LHCN-M2 (cell line): ENCODE data around the gene SLC38A10. TPM values are rescaled to one million over a fixed set of nuclear protein-coding genes. Genes with fewer than 3 reads are reported as not detected.

Experiments used
- DNase-seq: peaks from one replicate; pipeline ENCODE4 v3.0.0-alpha.2; 2012; ENCODE audit warnings: low read depth
- total RNA-seq: library from RNA; depleted of rRNA; stranded (reverse); fragments of >200 nt; gene quantifications from 2 replicates; pipeline ENCODE4 v1.2.3, GENCODE V29; 2014

Gene SLC38A10
- total RNA-seq, 1 experiment from 2014 or later, result 81.5 TPM

- peak; percentile 61 for DNase-seq
Measured at GRCh38 chr17:81254955-81255717, 40.0 kb downstream of the SLC38A10 start.

- DNase-seq, result no peak
Measured at GRCh38 chr17:81253358-81254131, 41.6 kb downstream of the SLC38A10 start.

DNA sequence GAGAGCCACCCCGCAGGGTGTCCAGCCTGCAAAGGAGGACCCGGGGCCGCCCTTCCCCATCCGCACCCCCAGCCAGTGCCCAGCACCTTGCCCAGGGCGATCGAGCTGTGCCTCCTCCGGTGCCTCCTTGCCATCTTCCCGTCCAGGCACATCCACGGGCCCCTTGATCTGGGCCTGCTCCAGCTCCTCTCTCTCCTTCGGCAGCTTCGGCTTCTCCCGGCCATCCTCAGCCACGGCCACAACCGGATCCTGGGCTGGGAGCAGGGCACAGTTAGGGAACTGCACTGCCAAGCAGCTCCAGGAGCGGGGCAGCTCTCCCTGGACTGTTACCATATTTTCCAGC, 42.1 kb downstream of the SLC38A10 start:
- DNase-seq, result no peak

DNA sequence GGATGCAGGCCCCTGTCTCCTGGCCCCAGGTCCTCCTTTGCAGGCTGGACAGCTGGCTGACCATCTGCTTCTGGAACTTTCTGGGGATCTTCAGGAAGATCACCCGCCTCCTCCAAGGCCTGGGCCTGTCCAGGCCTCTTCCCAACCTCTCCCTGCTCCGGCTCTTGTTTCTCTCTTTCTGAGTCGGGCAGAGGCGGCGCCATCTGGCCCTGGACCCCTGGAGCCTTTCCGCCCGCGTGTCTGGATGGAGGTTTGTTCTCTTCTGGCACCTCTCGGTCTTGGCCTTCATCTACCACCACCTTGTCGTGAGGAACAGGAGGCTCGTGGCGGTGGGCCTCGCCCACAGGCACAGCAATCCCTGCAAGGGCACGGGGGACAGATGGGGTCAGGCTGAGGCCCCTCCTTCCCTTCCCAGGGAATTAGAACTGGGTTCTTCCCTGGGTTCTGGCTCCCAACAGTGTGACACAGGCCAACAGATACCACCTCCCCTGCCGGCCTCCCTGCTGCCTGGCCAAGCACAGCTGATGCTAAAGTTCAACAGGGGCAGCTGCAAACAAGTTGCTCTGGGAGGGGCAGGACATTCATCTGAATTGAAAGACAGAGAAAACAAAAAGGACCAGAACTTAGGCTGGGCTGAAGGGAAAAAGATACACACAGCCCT, 42.7 kb downstream of the SLC38A10 start:
- DNase-seq, result no peak

DNA sequence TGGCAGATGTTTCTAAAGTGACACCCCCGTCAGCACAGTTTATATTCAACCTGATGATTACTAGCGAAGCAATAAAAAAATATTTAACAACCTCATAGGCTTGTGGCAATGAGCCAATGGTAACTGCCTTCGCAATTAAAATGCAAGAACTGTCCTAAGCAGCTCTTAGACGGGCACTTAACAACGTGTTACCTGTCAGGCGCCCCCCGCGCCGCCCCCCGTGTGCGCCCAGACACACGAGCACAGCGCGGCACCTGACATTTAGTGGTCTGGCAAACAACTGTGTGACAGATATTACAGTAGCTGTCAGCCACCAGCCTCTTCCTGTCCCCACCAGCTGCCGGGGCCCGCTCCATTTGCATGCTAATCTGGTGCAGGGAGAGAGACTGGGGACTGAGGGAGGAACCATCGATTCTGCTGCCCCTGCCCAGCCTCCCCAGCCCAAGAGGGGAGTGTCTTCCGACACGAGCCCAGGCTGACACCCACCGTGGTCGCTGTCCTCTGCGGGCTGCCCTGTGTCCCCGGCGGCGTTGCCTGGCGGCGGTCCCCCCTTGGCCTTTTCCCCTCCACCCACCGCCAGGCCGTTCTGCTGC, 43.3 kb downstream of the SLC38A10 start:
- no peak for DNase-seq

GRCh38 chr17:81251094-81251708, 43.9 kb downstream of the SLC38A10 start:
- DNase-seq, result no peak

- DNase-seq, result no peak
Measured at GRCh38 chr17:81250286-81251093, 44.6 kb downstream of the SLC38A10 start.

DNA sequence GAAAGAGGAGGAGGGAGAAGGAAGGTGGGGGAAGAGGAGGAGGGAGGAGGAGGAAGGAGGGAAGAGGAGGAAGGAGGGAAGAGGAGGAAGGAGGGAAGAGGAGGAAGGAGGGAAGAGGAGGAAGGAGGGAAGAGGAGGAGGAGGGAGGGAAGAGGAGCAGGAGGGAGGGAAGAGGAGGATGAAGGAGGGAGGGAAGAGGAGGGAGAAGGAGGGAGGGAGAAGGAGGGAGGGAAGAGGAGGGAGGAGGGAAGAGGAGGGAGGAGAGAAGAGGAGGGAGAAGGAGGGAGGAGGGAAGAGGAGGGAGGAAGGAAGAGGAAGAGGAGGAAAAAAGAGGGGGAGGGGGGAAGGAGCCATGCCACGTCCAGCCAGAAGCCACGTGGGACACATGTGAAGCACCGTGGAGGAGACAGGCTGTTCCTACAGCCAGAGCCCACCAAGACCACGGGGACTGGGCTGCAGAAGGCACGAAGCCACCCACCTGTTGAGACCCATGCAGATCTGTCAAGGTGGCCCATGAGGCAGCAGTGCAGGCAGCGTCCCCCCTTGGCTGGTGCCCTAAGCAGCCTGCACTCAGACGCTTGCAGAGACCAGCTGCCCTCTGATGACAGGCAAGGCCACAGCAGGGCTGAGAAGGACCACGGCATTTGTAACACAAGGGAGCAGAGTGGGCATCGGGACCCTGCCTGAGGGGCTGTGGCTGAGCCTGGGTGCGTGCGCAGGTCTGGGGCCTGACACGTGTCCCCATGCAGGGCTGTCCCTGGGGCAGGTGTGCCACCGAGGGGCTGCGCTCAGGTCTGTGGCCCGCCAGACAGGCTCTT, 45.7 kb downstream of the SLC38A10 start:
- DNase-seq, result no peak

GRCh38 chr17:81248649-81249048, 46.5 kb downstream of the SLC38A10 start:
- no peak for DNase-seq

DNA sequence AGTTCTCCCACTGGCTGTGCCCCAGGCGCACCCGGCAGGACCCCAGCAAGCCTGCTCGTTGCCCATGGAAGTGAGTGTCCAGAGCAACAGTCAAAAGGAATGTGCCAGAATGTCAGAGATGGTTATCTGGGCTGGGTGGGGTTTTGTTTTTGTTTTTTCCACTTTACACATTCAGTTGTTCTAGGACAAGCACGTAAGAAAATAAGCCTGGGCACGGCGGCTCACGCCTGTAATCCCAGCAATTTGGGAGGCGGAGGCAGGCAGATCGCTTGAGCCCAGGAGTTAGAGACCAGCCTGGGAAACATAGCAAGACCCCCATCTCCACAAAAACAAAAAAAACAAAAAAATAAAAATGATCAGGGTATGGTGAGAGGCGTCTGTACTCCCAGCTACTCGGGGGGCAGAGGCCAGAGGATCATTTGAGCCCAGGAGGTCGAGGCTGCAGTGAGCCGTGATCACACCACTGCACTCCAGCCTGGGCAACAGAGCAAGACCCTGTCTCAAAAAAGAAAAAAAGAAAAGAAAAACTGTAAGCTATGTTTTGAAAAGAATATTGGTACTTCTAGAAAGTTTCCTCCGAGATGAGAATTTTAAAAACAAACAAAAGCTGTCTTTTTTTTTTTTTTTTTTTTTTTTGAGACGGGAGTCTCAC, 47.6 kb downstream of the SLC38A10 start:
- DNase-seq, result no peak

- no peak for DNase-seq
Measured at GRCh38 chr17:81246679-81247338, 48.3 kb downstream of the SLC38A10 start.

GRCh38 chr17:81246343-81246670, 48.8 kb downstream of the SLC38A10 start:
- no peak for DNase-seq

DNA sequence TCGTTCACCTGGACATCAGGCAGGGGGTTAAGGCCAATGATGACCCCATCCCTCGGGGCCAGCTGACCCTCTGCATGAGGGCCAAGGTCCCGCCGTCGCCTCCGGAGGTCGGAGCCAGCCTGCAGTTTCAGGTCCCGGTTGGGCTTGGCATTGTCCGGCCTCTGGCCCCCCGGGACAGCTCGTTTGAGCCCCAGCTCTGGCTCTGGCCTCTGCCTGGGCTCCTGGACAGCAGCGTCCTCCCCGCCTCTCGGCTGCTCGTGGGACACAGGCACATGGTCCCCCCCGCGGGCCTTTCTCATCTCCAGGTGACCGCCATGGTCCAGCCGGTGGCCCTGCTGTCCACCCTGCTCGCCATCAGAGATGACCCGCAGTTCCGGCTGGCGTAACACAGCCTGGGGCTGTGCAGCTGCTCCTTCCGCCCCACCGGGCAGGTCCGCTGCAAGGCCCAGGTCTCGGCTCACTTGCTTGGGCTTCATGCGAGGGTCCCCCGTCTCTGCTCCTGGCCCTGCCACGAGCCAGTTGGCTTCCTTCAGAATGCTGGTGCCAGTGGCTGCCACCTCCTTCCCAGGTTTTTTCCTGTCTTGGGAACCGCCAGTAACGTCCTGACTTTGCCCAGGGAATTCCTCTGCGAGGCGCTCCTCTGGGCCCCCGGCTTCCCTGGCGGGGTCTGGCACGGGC, 49.3 kb downstream of the SLC38A10 start:
- no peak for DNase-seq

DNA sequence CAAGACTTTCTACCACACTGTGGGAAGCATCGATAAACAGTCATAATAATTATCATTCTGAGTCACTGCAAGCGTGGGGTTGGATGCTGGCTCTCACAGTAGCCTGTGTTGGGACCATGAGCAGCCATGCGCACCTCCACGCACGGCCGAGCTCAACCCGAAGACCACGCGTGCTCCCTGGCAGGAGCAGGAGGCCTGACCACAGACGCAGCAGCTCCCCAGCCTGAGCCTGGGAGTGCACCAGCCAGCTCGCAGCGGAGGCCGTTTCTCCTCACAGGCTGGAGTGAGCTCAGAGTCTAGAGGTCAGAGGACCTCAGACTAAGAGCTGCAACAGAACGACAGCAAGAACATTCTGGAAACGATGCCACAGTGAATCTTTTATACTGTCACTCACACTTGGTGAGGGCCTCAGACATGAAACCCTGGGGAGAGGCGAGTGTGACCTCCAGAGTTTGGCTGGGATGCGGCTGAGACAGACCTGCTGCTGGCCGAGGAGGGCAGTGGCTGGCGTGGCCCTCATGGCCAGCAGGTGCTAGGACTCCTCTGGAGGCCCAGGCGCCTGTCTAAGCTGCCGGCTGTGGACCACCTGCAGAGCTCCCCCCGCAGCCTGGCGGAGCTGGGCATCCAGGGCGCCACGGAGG, 50.0 kb downstream of the SLC38A10 start:
- no peak for DNase-seq

- no peak for DNase-seq
Measured at GRCh38 chr17:81244358-81245023, 50.6 kb downstream of the SLC38A10 start.

DNA sequence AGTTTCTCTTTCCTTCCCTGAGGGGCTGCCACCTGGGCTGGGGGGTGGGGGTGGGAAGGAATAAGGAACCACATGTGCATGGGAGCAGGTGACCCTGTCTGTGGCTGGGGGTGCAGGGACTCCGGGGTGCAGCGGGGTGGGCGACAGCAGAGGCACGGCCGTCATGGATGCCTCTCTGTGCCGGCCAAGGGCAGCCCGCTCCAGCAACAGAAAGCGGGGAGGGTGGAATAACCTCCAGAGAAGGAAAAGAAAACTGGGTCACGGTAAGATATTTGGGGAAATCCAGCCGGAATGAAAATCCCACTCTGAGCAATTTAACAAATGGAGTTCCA, 51.8 kb downstream of the SLC38A10 start:
- DNase-seq, result no peak
